Effector memory CD4-positive, alpha-beta T cell (primary cell): Measurements from ENCODE around the gene AP5B1.
"Not testable (repeated sequence)": the region's sequence is repeated elsewhere in the genome, so short reads cannot be mapped to it uniquely, and the experiment has no call there.

Experiments used
- DNase-seq, 3 donors: peaks; one replicate each; pipeline ENCODE4 v3.0.0-alpha.2; 2020
- H3K27ac ChIP-seq: 2 replicates; pipeline ENCODE4 v1.7.0; 2013; ENCODE audit warnings: mild to moderate bottlenecking, low read length, moderate library complexity; ENCODE audit not compliant: insufficient read depth, poor library complexity, severe bottlenecking
- H3K27me3 ChIP-seq: replicated peaks from 2 replicates; pipeline ENCODE4 v1.7.0; 2013; ENCODE audit warnings: mild to moderate bottlenecking, low read length; ENCODE audit not compliant: insufficient read depth, control insufficient read depth, poor library complexity, severe bottlenecking
- H3K36me3 ChIP-seq: 2 replicates; pipeline ENCODE4 v1.7.0; 2013; ENCODE audit warnings: mild to moderate bottlenecking, low read length, moderate library complexity; ENCODE audit not compliant: control insufficient read depth, insufficient read depth
- H3K4me1 ChIP-seq: 2 replicates; pipeline ENCODE4 v1.7.0; 2013; ENCODE audit warnings: low read length, mild to moderate bottlenecking; ENCODE audit not compliant: control insufficient read depth, insufficient read depth, poor library complexity, severe bottlenecking
- H3K4me3 ChIP-seq: 2 replicates; pipeline ENCODE4 v1.7.0; 2013; ENCODE audit warnings: low read length, low read depth, mild to moderate bottlenecking; ENCODE audit not compliant: insufficient read depth, poor library complexity, severe bottlenecking
- H3K9me3 ChIP-seq: 2 replicates; pipeline ENCODE4 v1.7.0; 2013; ENCODE audit warnings: mild to moderate bottlenecking, low read length, moderate library complexity; ENCODE audit not compliant: control insufficient read depth

The AP5B1 gene

GRCh38 chr11:65762169-65762568 lies 18.6 kb downstream of the AP5B1 start:
- not testable (repeated sequence) for H3K36me3 ChIP-seq, H3K27ac ChIP-seq, H3K27me3 ChIP-seq, H3K4me1 ChIP-seq, H3K9me3 ChIP-seq, H3K4me3 ChIP-seq, DNase-seq

DNA sequence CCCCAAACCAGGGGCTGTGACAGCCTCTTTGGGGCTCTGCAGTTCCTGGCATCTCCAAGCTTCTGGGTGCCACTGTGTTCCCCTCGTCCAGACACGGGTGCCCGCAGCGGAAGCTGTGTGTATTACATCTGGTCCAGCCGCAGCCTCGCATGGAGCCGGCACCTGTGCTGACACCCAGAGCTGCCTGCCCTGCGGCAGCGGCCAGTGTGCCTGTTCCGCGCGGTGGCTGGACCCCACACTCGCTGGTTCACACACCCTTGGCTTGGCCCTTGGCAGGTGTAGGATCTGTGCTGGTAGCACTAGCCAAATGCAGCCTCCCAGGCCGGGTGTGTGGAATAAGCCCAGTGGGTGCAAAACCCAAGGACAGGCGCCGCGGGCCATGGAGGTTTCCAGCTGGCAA lies 35.7 kb downstream of the AP5B1 start:
- DNase-seq: no peak
- no peaks in the 10 kb centered on the region for H3K9me3 ChIP-seq
- H3K4me3 ChIP-seq: no peak overlapping the region
- peaks cover 3% of the 10 kb centered on the region for H3K27me3 ChIP-seq
- H3K36me3 ChIP-seq: no peaks in the 10 kb centered on the region
- no peaks in the 10 kb centered on the region for H3K4me1 ChIP-seq
- no peak overlapping the region for H3K27ac ChIP-seq

GRCh38 chr11:65744699-65745042 lies 36.1 kb downstream of the AP5B1 start:
- H3K9me3 ChIP-seq: no peaks in the 10 kb centered on the region
- peaks cover 3% of the 10 kb centered on the region for H3K27me3 ChIP-seq
- no peak overlapping the region for H3K27ac ChIP-seq
- H3K4me1 ChIP-seq: no peaks in the 10 kb centered on the region
- H3K4me3 ChIP-seq: no peak overlapping the region
- H3K36me3 ChIP-seq: no peaks in the 10 kb centered on the region
- DNase-seq: no peak

DNA sequence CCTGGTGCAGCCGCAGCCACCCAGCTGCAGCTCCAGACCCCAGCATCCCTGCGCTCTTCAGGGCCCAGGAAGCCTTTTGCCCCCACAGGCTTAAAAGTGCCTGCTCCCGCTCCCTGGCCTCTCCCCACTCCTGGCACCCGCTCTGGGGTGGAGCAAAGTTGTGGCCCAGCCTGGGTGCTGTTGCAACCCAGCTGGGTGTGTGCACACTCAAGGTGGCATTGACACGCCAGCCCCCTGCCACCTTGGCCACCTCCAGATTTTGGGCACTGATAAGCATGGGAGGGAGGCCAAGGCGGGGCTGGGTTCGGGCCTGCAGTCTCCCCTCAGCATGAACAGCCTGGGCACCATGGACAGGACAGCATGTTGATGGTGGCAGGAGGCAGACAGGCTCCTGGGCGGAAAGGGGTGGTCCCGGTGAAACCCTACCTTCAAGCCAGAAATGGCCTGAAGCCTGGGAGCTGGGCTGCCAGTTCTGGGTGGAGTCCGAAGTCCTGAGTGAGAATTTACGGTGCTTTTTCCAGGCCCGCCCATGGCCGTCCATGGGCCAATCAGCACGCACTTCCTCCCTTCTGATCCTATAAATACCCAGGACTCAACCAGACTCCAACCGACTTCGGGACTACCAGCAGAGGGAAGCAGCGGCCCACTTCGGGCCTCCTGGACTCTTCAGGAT lies 36.6 kb downstream of the AP5B1 start:
- Histone ChIP-seq H3K4me3 (no peak overlapping the region), H3K9me3 (no peaks in the 10 kb centered on the region), H3K36me3 (no peaks in the 10 kb centered on the region), H3K4me1 (no peaks in the 10 kb centered on the region), H3K27ac (no peak overlapping the region), H3K27me3 (peaks cover 3% of the 10 kb centered on the region)
- no peak for DNase-seq

GRCh38 chr11:65743681-65744025 lies 37.1 kb downstream of the AP5B1 start:
- no peak overlapping the region for H3K4me3 ChIP-seq
- H3K27me3 ChIP-seq: peaks cover 3% of the 10 kb centered on the region
- H3K27ac ChIP-seq: no peak overlapping the region
- H3K36me3 ChIP-seq: no peaks in the 10 kb centered on the region
- no peaks in the 10 kb centered on the region for H3K4me1 ChIP-seq
- H3K9me3 ChIP-seq: no peaks in the 10 kb centered on the region
- no peak for DNase-seq

- H3K27me3 ChIP-seq: no peaks in the 10 kb centered on the region
- no peak overlapping the region for H3K4me3 ChIP-seq
- DNase-seq: no peak
These were observed 38.4 kb downstream of the AP5B1 start for GRCh38 chr11:65742353-65742752.

GRCh38 chr11:65741185-65741584 lies 39.6 kb downstream of the AP5B1 start:
- Histone ChIP-seq H3K27me3 (no peaks in the 10 kb centered on the region), H3K4me1 (no peaks in the 10 kb centered on the region)
- no peak for DNase-seq

More at GRCh38 chr11:65742353-65742752, 38.4 kb downstream of the AP5B1 start:
- H3K4me1 ChIP-seq: no peaks in the 10 kb centered on the region
- H3K36me3 ChIP-seq: no peaks in the 10 kb centered on the region
- H3K9me3 ChIP-seq: no peaks in the 10 kb centered on the region
- no peak overlapping the region for H3K27ac ChIP-seq

GRCh38 chr11:65739022-65739421 lies 41.8 kb downstream of the AP5B1 start:
- DNase-seq: no peak
- H3K27ac ChIP-seq: no peak overlapping the region

More at GRCh38 chr11:65741185-65741584, 39.6 kb downstream of the AP5B1 start:
- Histone ChIP-seq H3K4me3 (no peak overlapping the region), H3K9me3 (no peaks in the 10 kb centered on the region), H3K36me3 (no peaks in the 10 kb centered on the region), H3K27ac (no peak overlapping the region)

GRCh38 chr11:65736810-65737209 lies 44.0 kb downstream of the AP5B1 start:
- no peaks in the 10 kb centered on the region for H3K9me3 ChIP-seq
- H3K4me3 ChIP-seq: no peak overlapping the region
- no peaks in the 10 kb centered on the region for H3K4me1 ChIP-seq
- DNase-seq: no peak
- no peaks in the 10 kb centered on the region for H3K36me3 ChIP-seq
- no peaks in the 10 kb centered on the region for H3K27me3 ChIP-seq
- H3K27ac ChIP-seq: no peak overlapping the region

More at GRCh38 chr11:65739022-65739421, 41.8 kb downstream of the AP5B1 start:
- H3K4me3 ChIP-seq: no peak overlapping the region
- no peaks in the 10 kb centered on the region for H3K27me3 ChIP-seq
- H3K4me1 ChIP-seq: no peaks in the 10 kb centered on the region
- H3K9me3 ChIP-seq: no peaks in the 10 kb centered on the region
- H3K36me3 ChIP-seq: no peaks in the 10 kb centered on the region

GRCh38 chr11:65735111-65735510 lies 45.7 kb downstream of the AP5B1 start:
- H3K4me3 ChIP-seq, H3K9me3 ChIP-seq: not testable (repeated sequence)

More at GRCh38 chr11:65735111-65735510, 45.7 kb downstream of the AP5B1 start:
- not testable (repeated sequence) for H3K36me3 ChIP-seq, H3K4me1 ChIP-seq, H3K27me3 ChIP-seq, H3K27ac ChIP-seq, DNase-seq
